Stomach (tissue), 8 donors: ENCODE data around the gene RLN2. TPM values are rescaled to one million over a fixed set of nuclear protein-coding genes. Genes with fewer than 3 reads are reported as not detected.

ENCODE experiments used
- polyA plus RNA-seq, 3 donors: library from polyadenylated mRNA; stranded (reverse); fragments of 200-250 nt; gene quantifications; one replicate each; pipeline ENCODE4 v1.2.3, GENCODE V29; 2013
- small RNA-seq, 4 donors: library from RNA; depleted of rRNA; stranded (forward); fragments of <200 nt; gene quantifications; one replicate each; pipeline ENCODE3, GENCODE V24; 2016
- total RNA-seq, 5 donors: library from RNA; depleted of rRNA; stranded (reverse); fragments of >200 nt; gene quantifications; one replicate each; pipeline versions ENCODE4 v1.1.0 to v1.2.3, GENCODE V29; 2014 to 2016
- donor health status: healthy with polysubstance abuse.
- donor health status: Bipolar disorder and iron deficiency.
- donor health status: healthy.

RLN2 gene
- total and polyA plus RNA-seq, 8 donors: 0.37 to 0.83 TPM; not detected in 6

Small RNA genes lying within 50 kb of the gene (small RNA-seq; reads per million reads assigned to genes)
- 0 reads per million in 4 donors for gene HMGN2P31

Other genes starting within 250 kb of the RLN2 start
- gene INSL6, start 119.1 kb downstream of the RLN2 start, total RNA-seq: not detected
- gene INSL6, start 119.1 kb downstream of the RLN2 start, polyA plus RNA-seq: not detected
- not detected for gene INSL4, start 73.3 kb downstream of the RLN2 start, total RNA-seq
- gene INSL4, start 73.3 kb downstream of the RLN2 start, polyA plus RNA-seq: not detected
- not detected for gene RLN1, start 35.2 kb upstream of the RLN2 start, total RNA-seq
- gene RLN1, start 35.2 kb upstream of the RLN2 start, polyA plus RNA-seq: under 1 TPM in 1 of 3 donors, not detected in 2; 0.45 TPM
- gene PLGRKT, start 133.2 kb upstream of the RLN2 start, total RNA-seq: 10 to 100 TPM in 2 of 5 donors, 1 to 10 TPM in 2, not detected in 1; 1.2 to 69.6 (median 10.6) TPM
- 10 to 100 TPM; 11.0 to 19.1 (median 15.7) TPM for gene PLGRKT, start 133.2 kb upstream of the RLN2 start, polyA plus RNA-seq
- 10 to 100 TPM in 1 of 5 donors, 1 to 10 TPM in 2, not detected in 2; 1.8 to 33.3 (median 9.3) TPM for gene CD274, start 145.8 kb upstream of the RLN2 start, total RNA-seq
- 1 to 10 TPM in 1 of 3 donors, under 1 TPM in 2; 0.46 to 1.1 (median 0.62) TPM for gene CD274, start 145.8 kb upstream of the RLN2 start, polyA plus RNA-seq
- 1 to 10 TPM in 3 of 5 donors, under 1 TPM in 1, not detected in 1; 0.18 to 2.3 (median 1.4) TPM for gene PDCD1LG2, start 205.8 kb upstream of the RLN2 start, total RNA-seq
- gene PDCD1LG2, start 205.8 kb upstream of the RLN2 start, polyA plus RNA-seq: under 1 TPM in 2 of 3 donors, not detected in 1; 0.25 to 0.30 TPM